PC-3 (cell line): Measurements from ENCODE around the gene PTGIS. TPM values are rescaled to one million over a fixed set of nuclear protein-coding genes. Genes with fewer than 3 reads are reported as not detected.

Experiments used
- ATAC-seq: fragments of 200-7000 bp; cut with Tn5 transposase; 2 replicates; pipeline ENCODE4 v1.9.1; 2020; ENCODE audit warnings: mild to moderate bottlenecking, moderate library complexity
- BruUV-seq: library from RNA; stranded (reverse); fragments of 400-500 nt; replicated peaks from 2 replicates; lab custom pipeline; 2021; lab: Mats Ljungman, UMichigan
- CTCF ChIA-PET: fragments of 300-600 bp; sonication (Branson Sonifier 250); formaldehyde crosslinking; loops from one replicate; lab custom pipeline; 2022; ENCODE audit warnings: antibody characterized with exemption; lab: Charles Lee
- POLR2A ChIA-PET: fragments of 300-600 bp; sonication (Branson Sonifier 250); formaldehyde crosslinking; loops from one replicate; lab custom pipeline; 2022; ENCODE audit warnings: antibody characterized with exemption; ENCODE audit not compliant: unreplicated experiment; lab: Charles Lee
- DNase-seq: peaks from one replicate; pipeline ENCODE4 v3.0.0-alpha.2; 2015
- H2AFZ ChIP-seq: fragments of 300-600 bp; sonication (generic); 2 replicates; pipeline ENCODE4 v1.6.0; 2016; ENCODE audit warnings: antibody characterized with exemption, low read length
- H3F3A ChIP-seq: fragments of 300-600 bp; sonication (generic); one replicate; pipeline ENCODE4 v1.6.0; 2017; ENCODE audit warnings: antibody characterized with exemption, low read length, control low read depth, mild to moderate bottlenecking; ENCODE audit not compliant: unreplicated experiment
- H3K27ac ChIP-seq: fragments of 300-600 bp; sonication (generic); 2 replicates; pipeline ENCODE4 v1.5.1; 2016; ENCODE audit warnings: mild to moderate bottlenecking, low read length
- H3K27me3 ChIP-seq: fragments of 300-600 bp; sonication (generic); 2 replicates; pipeline ENCODE4 v1.6.1; 2016; ENCODE audit warnings: low read length, mixed read lengths
- H3K36me3 ChIP-seq: fragments of 300-600 bp; sonication (generic); 2 replicates; pipeline ENCODE4 v1.6.1; 2016; ENCODE audit warnings: low read depth, mixed run types, low read length, mixed read lengths
- H3K4me1 ChIP-seq: fragments of 300-600 bp; sonication (generic); 2 replicates; pipeline ENCODE4 v1.5.1; 2016; ENCODE audit warnings: low read length; ENCODE audit not compliant: insufficient read depth
- H3K4me2 ChIP-seq: fragments of 300-600 bp; sonication (generic); 2 replicates; pipeline ENCODE4 v1.6.0; 2016; ENCODE audit warnings: low read length
- H3K4me3 ChIP-seq: fragments of 300-600 bp; sonication (generic); 2 replicates; pipeline ENCODE4 v1.5.1; 2016; ENCODE audit warnings: mild to moderate bottlenecking, low read length, mixed read lengths
- H3K79me2 ChIP-seq: fragments of 300-600 bp; sonication (generic); 2 replicates; pipeline ENCODE4 v1.6.1; 2017; ENCODE audit warnings: low read length, mixed read lengths
- H3K9ac ChIP-seq: fragments of 300-600 bp; sonication (generic); 2 replicates; pipeline ENCODE4 v1.6.0; 2016; ENCODE audit warnings: mild to moderate bottlenecking, low read length
- H3K9me2 ChIP-seq: fragments of 300-600 bp; sonication (generic); replicated peaks from 2 replicates; pipeline ENCODE4 v1.6.1; 2016; ENCODE audit warnings: mixed run types, low read length, mixed read lengths
- H3K9me3 ChIP-seq: fragments of 300-600 bp; sonication (generic); 2 replicates; pipeline ENCODE4 v1.6.1; 2016; ENCODE audit warnings: low read length, mixed read lengths
- H4K20me1 ChIP-seq: fragments of 300-600 bp; sonication (generic); 2 replicates; pipeline ENCODE4 v1.6.1; 2016; ENCODE audit warnings: low read length, mixed read lengths
- EZH2 ChIP-seq: fragments of 300-600 bp; sonication (generic); IDR thresholded peaks from one replicate; pipeline ENCODE4 v1.6.1; 2017; ENCODE audit warnings: antibody characterized with exemption, mild to moderate bottlenecking, low read length; ENCODE audit not compliant: unreplicated experiment
- EZH2phosphoT487 ChIP-seq: fragments of 300-600 bp; sonication (generic); IDR thresholded peaks from 2 replicates; pipeline ENCODE4 v1.6.1; 2018; ENCODE audit warnings: mild to moderate bottlenecking, antibody characterized with exemption, low read length, borderline replicate concordance
- intact Hi-C: fragments of 100-400 bp; cut with micrococcal nuclease; formaldehyde crosslinking; loops from 2 replicates; pipeline ENCODE4 v1.9.0; 2023
- total RNA-seq: library from RNA; depleted of rRNA; stranded (reverse); fragments of >200 nt; gene quantifications from 2 replicates; pipeline ENCODE4 v1.2.3, GENCODE V29; 2014
- TF ChIP-seq, protein P1 (sequence below): fragments of 300-600 bp; sonication (generic); conservative IDR thresholded peaks from 2 replicates; pipeline ENCODE4 v1.5.1; 2017; ENCODE audit warnings: antibody characterized with exemption, low read depth, mild to moderate bottlenecking, low read length

PTGIS gene
- total RNA-seq, 1 experiment from 2014 or later = 0.18 TPM

DNA sequence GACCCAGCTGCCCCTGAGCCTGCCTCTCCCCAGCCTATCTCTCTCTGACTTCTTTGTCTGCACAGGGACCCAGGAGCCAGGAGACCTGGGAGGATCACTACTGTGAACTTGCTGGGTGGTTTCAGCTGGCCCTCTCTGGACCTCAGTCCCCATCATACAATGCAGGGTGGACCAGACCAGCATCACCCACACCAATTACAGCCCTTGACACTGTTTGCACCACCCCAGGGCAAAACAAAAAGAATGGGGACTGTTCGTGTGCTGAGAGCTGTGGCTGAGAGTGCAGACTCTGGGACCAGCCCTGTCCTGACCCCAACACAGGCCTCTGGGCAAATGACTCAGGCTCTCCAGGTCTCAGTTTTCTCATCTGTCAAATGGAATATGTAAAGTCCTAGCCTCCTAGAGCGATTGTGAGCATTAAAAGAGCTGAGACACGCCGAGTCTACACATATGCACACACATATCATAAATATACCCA, 25.4 kb downstream of the PTGIS start:
- H3K27me3 ChIP-seq = no peaks in the 10 kb centered on the region
- CTCF ChIA-PET = interaction anchor here (0.6 to 2.1 kb wide), 5 partner anchors 24 to 304 kb away, joined by 4 to 64 read pairs (median 16); no protein-coding TSS in a partner anchor
- H3K9me2 ChIP-seq = no peaks in the 10 kb centered on the region
- no peak overlapping the region for H3K9ac ChIP-seq
- no peaks in the 10 kb centered on the region for H3K4me1 ChIP-seq
- no peak overlapping the region for H2AFZ ChIP-seq
- no peak overlapping the region for H3K27ac ChIP-seq
- H3K9me3 ChIP-seq = peaks cover 7% of the 10 kb centered on the region; the same call in 1 of the 2 replicates
- intact Hi-C loops = loop anchor here (5.0 kb wide), 1 partner anchor 305 kb away; no protein-coding TSS in a partner anchor
- H3K4me2 ChIP-seq = no peak overlapping the region
- DNase-seq = no peak
- H3K36me3 ChIP-seq = no peaks in the 10 kb centered on the region
- no peak overlapping the region for H3K4me3 ChIP-seq
- TF ChIP-seq, protein P1, sequence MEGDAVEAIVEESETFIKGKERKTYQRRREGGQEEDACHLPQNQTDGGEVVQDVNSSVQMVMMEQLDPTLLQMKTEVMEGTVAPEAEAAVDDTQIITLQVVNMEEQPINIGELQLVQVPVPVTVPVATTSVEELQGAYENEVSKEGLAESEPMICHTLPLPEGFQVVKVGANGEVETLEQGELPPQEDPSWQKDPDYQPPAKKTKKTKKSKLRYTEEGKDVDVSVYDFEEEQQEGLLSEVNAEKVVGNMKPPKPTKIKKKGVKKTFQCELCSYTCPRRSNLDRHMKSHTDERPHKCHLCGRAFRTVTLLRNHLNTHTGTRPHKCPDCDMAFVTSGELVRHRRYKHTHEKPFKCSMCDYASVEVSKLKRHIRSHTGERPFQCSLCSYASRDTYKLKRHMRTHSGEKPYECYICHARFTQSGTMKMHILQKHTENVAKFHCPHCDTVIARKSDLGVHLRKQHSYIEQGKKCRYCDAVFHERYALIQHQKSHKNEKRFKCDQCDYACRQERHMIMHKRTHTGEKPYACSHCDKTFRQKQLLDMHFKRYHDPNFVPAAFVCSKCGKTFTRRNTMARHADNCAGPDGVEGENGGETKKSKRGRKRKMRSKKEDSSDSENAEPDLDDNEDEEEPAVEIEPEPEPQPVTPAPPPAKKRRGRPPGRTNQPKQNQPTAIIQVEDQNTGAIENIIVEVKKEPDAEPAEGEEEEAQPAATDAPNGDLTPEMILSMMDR = no peak
- TF ChIP-seq EZH2 (no peak), EZH2phosphoT487 (no peak)
- no peaks in the 10 kb centered on the region for H3K79me2 ChIP-seq
- ATAC-seq = no peak
- BruUV-seq = no TSS peak
- no peaks in the 10 kb centered on the region for H4K20me1 ChIP-seq
- POLR2A ChIA-PET = interaction anchor here (0.6 kb wide), 1 partner anchor 235 kb away, joined by 5 read pairs; no protein-coding TSS in a partner anchor
- H3F3A ChIP-seq = no peaks in the 10 kb centered on the region

DNA sequence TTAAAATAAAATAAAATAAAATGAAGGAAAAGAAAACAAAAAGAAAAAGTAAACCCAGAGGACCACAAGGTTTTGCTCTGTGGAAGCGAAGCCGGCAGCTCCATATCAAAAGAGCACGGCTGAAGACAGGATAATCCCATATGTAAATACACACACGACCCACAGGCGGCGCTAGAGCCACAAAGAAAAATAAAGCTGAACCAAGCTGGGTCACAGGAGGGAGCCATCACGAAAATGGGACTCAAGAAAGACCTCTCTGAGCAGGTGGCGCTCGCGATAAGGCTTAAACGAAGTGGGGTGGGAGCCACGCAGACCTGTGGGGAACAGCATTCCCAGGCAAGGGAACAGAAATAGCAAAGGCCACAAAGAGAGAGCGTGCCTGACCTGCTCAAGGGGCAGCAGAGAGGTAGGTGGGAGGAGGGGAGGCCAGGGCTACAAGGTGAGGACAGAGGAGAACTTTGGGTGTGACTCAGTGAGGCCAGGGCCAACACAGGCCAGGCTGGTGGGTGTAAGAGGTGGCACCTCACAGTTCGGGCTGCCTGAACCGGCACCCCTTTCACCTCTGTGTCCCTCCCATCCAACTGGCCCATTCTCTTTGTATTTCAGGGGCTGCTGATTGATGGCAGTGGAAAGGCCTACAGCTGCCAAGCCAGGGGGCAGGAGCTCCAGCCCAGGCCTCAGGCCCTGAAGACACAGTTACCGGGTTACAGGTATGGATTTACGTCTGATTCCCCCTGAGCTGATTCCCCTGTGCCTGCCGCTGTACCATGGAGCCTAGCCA, 26.0 kb downstream of the PTGIS start:
- H2AFZ ChIP-seq = peak overlapping the region; percentile 18; the same call in 1 of the 2 replicates
- TF ChIP-seq, protein P1 = peak; percentile 99
- TF ChIP-seq EZH2phosphoT487 (no peak), EZH2 (no peak)
- no peaks in the 10 kb centered on the region for H3K4me1 ChIP-seq
- POLR2A ChIA-PET = interaction anchor here (0.6 kb wide), 1 partner anchor 28 kb away, joined by 3 read pairs; no protein-coding TSS in a partner anchor
- H3K9me3 ChIP-seq = peaks cover 7% of the 10 kb centered on the region; the same call in 1 of the 2 replicates
- no peaks in the 10 kb centered on the region for H3K79me2 ChIP-seq
- CTCF ChIA-PET = interaction anchor here (0.5 to 2.1 kb wide), 18 partner anchors 10 to 374 kb away, joined by 3 to 64 read pairs (median 4); no protein-coding TSS in a partner anchor
- no peaks in the 10 kb centered on the region for H4K20me1 ChIP-seq
- no peak overlapping the region for H3K9ac ChIP-seq
- intact Hi-C loops = loop anchor here (1.0 to 5.0 kb wide), 3 partner anchors 67 to 346 kb away; no protein-coding TSS in a partner anchor
- no peaks in the 10 kb centered on the region for H3F3A ChIP-seq
- DNase-seq (peak; percentile 92), ATAC-seq (peak; percentile 89)
- no peaks in the 10 kb centered on the region for H3K27me3 ChIP-seq
- H3K4me2 ChIP-seq = no peak overlapping the region; the same call in 1 of the 2 replicates
- no TSS peak for BruUV-seq
- H3K9me2 ChIP-seq = no peaks in the 10 kb centered on the region
- H3K4me3 ChIP-seq = no peak overlapping the region
- no peak overlapping the region for H3K27ac ChIP-seq
- no peaks in the 10 kb centered on the region for H3K36me3 ChIP-seq
